CD14-positive monocyte (primary cell): ENCODE measurements around the gene P4HA2. TPM values are rescaled to one million over a fixed set of nuclear protein-coding genes. Genes with fewer than 3 reads are reported as not detected.
A peak's percentile ranks its signal among the peaks of the same experiment; 100 is the strongest.

ENCODE experiments used
- DNase-seq, 3 donors: peaks; one replicate each; pipeline ENCODE4 v3.0.0-alpha.2; 2011 to 2022
- H2AFZ ChIP-seq: 2 replicates; pipeline ENCODE4 v1.6.0; 2012; ENCODE audit warnings: mild to moderate bottlenecking, low read depth, low read length, inconsistent platforms; ENCODE audit not compliant: insufficient read depth, poor library complexity, severe bottlenecking
- H3K27ac ChIP-seq, 2 donors: 1 replicate in 1 of 2; 2 replicates in 1 of 2; pipeline ENCODE4 v1.5.1; 2012 to 2013; ENCODE audit warnings: low read length in 2 of 2, control low read depth in 1 of 2, inconsistent platforms in 1 of 2, low read depth in 1 of 2, mild to moderate bottlenecking in 1 of 2
- H3K27me3 ChIP-seq, 2 donors: one replicate each; pipeline versions ENCODE4 v1.6.0 to v1.6.1; 2011 to 2013; ENCODE audit warnings: low read length in 2 of 2; ENCODE audit not compliant: control insufficient read depth in 2 of 2, insufficient read depth in 2 of 2
- H3K36me3 ChIP-seq, 2 donors: replicated peaks in 1 of 2; 1 replicate in 1 of 2; 2 replicates in 1 of 2; pipeline versions ENCODE4 v1.5.1 to v1.6.1; 2012 to 2013; ENCODE audit warnings: low read length in 2 of 2, control low read depth in 1 of 2, inconsistent platforms in 1 of 2, mild to moderate bottlenecking in 1 of 2; ENCODE audit not compliant: insufficient read depth in 2 of 2, control insufficient read depth in 1 of 2
- H3K4me1 ChIP-seq, 2 donors: 1 replicate in 1 of 2; 2 replicates in 1 of 2; pipeline versions ENCODE4 v1.5.1 to v1.6.1; 2012 to 2013; ENCODE audit warnings: low read length in 2 of 2, control low read depth in 1 of 2, inconsistent platforms in 1 of 2, mild to moderate bottlenecking in 1 of 2, moderate library complexity in 1 of 2; ENCODE audit not compliant: insufficient read depth in 2 of 2, control insufficient read depth in 1 of 2
- H3K4me2 ChIP-seq: replicated peaks from 2 replicates; pipeline ENCODE3; 2012; ENCODE audit warnings: low read length, moderate library complexity, mild to moderate bottlenecking; ENCODE audit not compliant: poor library complexity, severe bottlenecking; ENCODE audit errors: extremely low read depth
- H3K4me3 ChIP-seq, 3 experiments: fragments of 200-600 bp in 1 of 3; sonication (generic) in 1 of 3; replicated peaks in 1 of 3; 1 replicate in 2 of 3; 2 replicates in 1 of 3; pipeline ENCODE4 v1.5.1; 2011 to 2013; ENCODE audit warnings: low read length in 3 of 3, mild to moderate bottlenecking in 3 of 3, control low read depth in 2 of 3, low read depth in 2 of 3, inconsistent platforms in 1 of 3, moderate library complexity in 1 of 3
- H3K79me2 ChIP-seq: 2 replicates; pipeline ENCODE4 v1.6.0; 2012; ENCODE audit warnings: mild to moderate bottlenecking, control low read depth, inconsistent platforms, low read length, moderate library complexity; ENCODE audit not compliant: insufficient read depth
- H3K9ac ChIP-seq: 2 replicates; pipeline ENCODE4 v1.6.0; 2017; ENCODE audit warnings: low read length, mild to moderate bottlenecking; ENCODE audit not compliant: insufficient read depth, poor library complexity, severe bottlenecking
- H3K9me3 ChIP-seq, 2 donors: replicated peaks in 1 of 2; 1 replicate in 1 of 2; 2 replicates in 1 of 2; pipeline versions ENCODE4 v1.5.1 to v1.6.1; 2012 to 2013; ENCODE audit warnings: low read length in 2 of 2, control low read depth in 1 of 2; ENCODE audit not compliant: control insufficient read depth in 1 of 2, insufficient read depth in 1 of 2
- H4K20me1 ChIP-seq: 2 replicates; pipeline ENCODE4 v1.6.0; 2012; ENCODE audit warnings: mild to moderate bottlenecking, low read length, control low read depth, moderate library complexity; ENCODE audit not compliant: insufficient read depth
- H3K27ac Mint-ChIP-seq, 7 donors: one replicate each; pipeline ENCODE4 v1.8.0; 2020; ENCODE audit warnings: mild to moderate bottlenecking in 7 of 7, mixed read lengths in 7 of 7, moderate library complexity in 6 of 7, inconsistent platforms in 2 of 7
- H3K27me3 Mint-ChIP-seq, 3 donors: one replicate each; pipeline ENCODE4 v1.8.0; 2021 to 2022; ENCODE audit warnings: low read depth in 3 of 3, mild to moderate bottlenecking in 3 of 3, mixed read lengths in 3 of 3, moderate library complexity in 3 of 3, inconsistent platforms in 1 of 3
- H3K36me3 Mint-ChIP-seq, 2 donors: one replicate each; pipeline ENCODE4 v1.8.0; 2020; ENCODE audit warnings: mixed read lengths in 2 of 2, inconsistent platforms in 1 of 2, mild to moderate bottlenecking in 1 of 2
- H3K4me1 Mint-ChIP-seq: one replicate; pipeline ENCODE4 v1.8.0; 2020; ENCODE audit warnings: mild to moderate bottlenecking, mixed read lengths
- H3K4me3 Mint-ChIP-seq, 2 donors: one replicate each; pipeline ENCODE4 v1.8.0; 2020; ENCODE audit warnings: mild to moderate bottlenecking in 2 of 2, mixed read lengths in 2 of 2, moderate library complexity in 1 of 2
- H3K9me3 Mint-ChIP-seq, 7 donors: one replicate each; pipeline ENCODE4 v1.8.0; 2020 to 2022; ENCODE audit warnings: mixed read lengths in 7 of 7, mild to moderate bottlenecking in 6 of 7, moderate library complexity in 6 of 7, inconsistent platforms in 2 of 7
- CTCF ChIP-seq: fragments of 200-600 bp; IDR thresholded peaks from one replicate; pipeline ENCODE4 v1.8.0; 2022; ENCODE audit warnings: antibody characterized with exemption, mild to moderate bottlenecking
- WGBS: methylation state at CpG from one replicate; pipeline ENCODE4 v1.1.5; 2013; ENCODE audit warnings: missing lambda C conversion rate; ENCODE audit not compliant: insufficient coverage; 5-methylcytosine and 5-hydroxymethylcytosine counted together
- intact Hi-C, 2 donors: fragments of 100-400 bp; cut with micrococcal nuclease; formaldehyde crosslinking; loops; one replicate each; pipeline versions ENCODE4 v1.15.0 to v1.15.1; 2023
- polyA minus RNA-seq: library from RNA; depleted of rRNA, polyadenylated mRNA; stranded (reverse); fragments of >200 nt; gene quantifications from 2 replicates; pipeline ENCODE4 v1.2.3, GENCODE V29; 2012
- polyA plus RNA-seq, 3 donors: library from polyadenylated mRNA; depleted of rRNA in 1 of 3; unstranded in 2 of 3; stranded (reverse) in 1 of 3; fragments of 300-500 nt in 2 of 3; fragments of >200 nt in 1 of 3; fragmentation: Illumina TruSeq in 2 of 3; gene quantifications; 1 replicate in 2 of 3; 2 replicates in 1 of 3; pipeline ENCODE4 v1.2.3, GENCODE V29; 2012 to 2021
- total RNA-seq, 12 experiments: library from RNA in 1 of 12; stranded (reverse) in 1 of 12; fragments of 120-200 nt in 1 of 12; gene quantifications; one replicate each; pipeline ENCODE4 v1.2.4 and lab custom pipeline; 2013 to 2026; ENCODE audit warnings: mixed read lengths in 6 of 12, inconsistent platforms in 1 of 12

Gene P4HA2
- 1.1 TPM for total RNA-seq (2013)
- polyA plus RNA-seq: under 1 TPM; 0.12 to 0.99 (median 0.45) TPM
- 0.28 and 0.80 TPM in 2 replicates for polyA minus RNA-seq
- 1.6 to 7.3 (median 3.9) reads per million in 11 experiments for total RNA-seq (lab: John Stamatoyannopoulos, UW)

DNA sequence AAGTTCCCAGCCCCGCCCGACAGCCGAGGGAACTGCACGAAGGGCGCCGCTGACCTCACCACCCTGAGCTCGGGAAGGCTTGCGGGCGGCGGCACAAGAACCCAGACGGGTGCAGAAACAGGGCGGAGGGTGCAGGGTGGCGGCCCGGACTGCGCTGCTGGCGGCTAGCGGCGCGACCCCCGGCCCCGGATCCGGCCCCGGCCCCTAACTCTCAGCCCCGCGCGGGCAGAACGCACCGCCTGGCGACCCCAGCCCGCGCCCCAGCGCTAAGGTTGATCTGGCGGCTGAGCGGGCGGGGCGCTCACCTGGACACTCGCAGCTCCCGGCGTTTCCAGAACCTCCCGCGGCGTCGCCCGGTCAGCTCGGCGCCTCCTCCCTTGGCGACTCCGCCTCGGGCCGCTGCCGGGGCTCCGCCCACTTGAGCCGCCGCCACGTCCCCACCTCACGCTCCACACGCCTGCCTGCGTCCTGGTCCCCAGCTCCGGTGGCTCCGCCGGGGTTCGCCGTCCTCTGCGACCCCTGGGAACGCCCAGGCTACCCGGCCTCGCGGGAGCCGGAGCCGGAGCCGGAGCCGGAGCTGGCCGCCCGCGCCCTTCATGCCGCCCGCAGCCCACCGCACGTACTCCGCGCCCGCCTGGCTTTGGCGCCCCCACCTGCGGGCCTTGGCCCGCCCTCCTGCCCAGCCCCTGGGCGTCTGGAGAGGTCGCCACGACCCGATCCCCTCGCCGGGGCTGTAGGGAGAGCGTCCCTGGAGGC, at the start of gene P4HA2:
Gene P4HA2 (minus strand): TSS at position 369 of the 756 bp plus-strand sequence. CDS start 9,227 bp downstream, outside the sequence.
- Mint-ChIP-seq H3K4me3 (peak within 1 kb of the TSS; percentile 64 to 72), H3K27ac (no peak within 1 kb of the TSS), H3K27me3 (peaks cover 37 to 44% (median 41%) of the 10 kb centered on the region in 3 donors), H3K4me1 (peaks cover 16% of the 10 kb centered on the region), H3K36me3 (no peaks in the 10 kb centered on the region), H3K9me3 (peaks cover 0 to 5% (median 0%) of the 10 kb centered on the region in 7 donors)
- under 1% methylated on average over 92 of the region's 92 CpGs for WGBS
- peak within 1 kb of the TSS; percentile 92 for H3K4me2 ChIP-seq
- peak; percentile 3 for TF ChIP-seq CTCF
- H3K4me1 ChIP-seq: peaks cover 9 to 10% of the 10 kb centered on the region in 2 donors
- H3K36me3 ChIP-seq: no peaks in the 10 kb centered on the region
- peak within 1 kb of the TSS; percentile 63 for H3K9ac ChIP-seq
- H3K4me3 ChIP-seq: peak within 1 kb of the TSS; percentile 19 to 77 (median 45)
- H2AFZ ChIP-seq: peak within 1 kb of the TSS; percentile 87
- H3K27me3 ChIP-seq: peaks cover 8 to 22% of the 10 kb centered on the region in 2 donors
- no peaks in the 10 kb centered on the region for H3K9me3 ChIP-seq
- no peaks in the 10 kb centered on the region for H4K20me1 ChIP-seq
- DNase-seq: peak; percentile 34 to 44 (median 37)
- H3K79me2 ChIP-seq: no peaks in the 10 kb centered on the region
- H3K27ac ChIP-seq: no peak within 1 kb of the TSS
- intact Hi-C loops: no loop called here

- H3K27me3 ChIP-seq: no peaks in the 10 kb centered on the region
- H3K27me3 Mint-ChIP-seq: peaks cover 2 to 6% (median 3%) of the 10 kb centered on the region in 3 donors
- no peak overlapping the region for H3K4me3 Mint-ChIP-seq
- no peaks in the 10 kb centered on the region for H3K9me3 ChIP-seq
- H3K4me1 ChIP-seq: peaks cover 19 to 35% of the 10 kb centered on the region in 2 donors
- H3K9me3 Mint-ChIP-seq: peaks cover 0 to 8% (median 4%) of the 10 kb centered on the region in 7 donors
- no peak overlapping the region for H3K4me3 ChIP-seq
- WGBS: 43% methylated on average over 1 of the region's 6 CpGs
- H2AFZ ChIP-seq: no peak overlapping the region
- H3K36me3 Mint-ChIP-seq: peaks cover 2% of the 10 kb centered on the region in 2 donors
- peaks cover 38% of the 10 kb centered on the region for H3K4me1 Mint-ChIP-seq
- H3K36me3 ChIP-seq: no peaks in the 10 kb centered on the region
- no peak for DNase-seq
- no peak overlapping the region for H3K27ac ChIP-seq
- intact Hi-C loops: loop anchor here in 1 of 2 donors (10.0 kb wide), 1 partner anchor 48 kb away; no protein-coding TSS in a partner anchor
- peaks cover under 1% of the 10 kb centered on the region for H4K20me1 ChIP-seq
- no peak overlapping the region for H3K4me2 ChIP-seq
- no peak overlapping the region for H3K9ac ChIP-seq
- no peak overlapping the region for H3K27ac Mint-ChIP-seq
- no peaks in the 10 kb centered on the region for H3K79me2 ChIP-seq
- TF ChIP-seq CTCF: no peak
Observed at GRCh38 chr5:132277256-132277655, 49.6 kb upstream of the P4HA2 start.
